Upper lobe of left lung (tissue), 4 donors: ENCODE measurements around the gene CNTNAP4.

Experiments used
- EP300 ChIP-seq, 4 donors: sonication (generic); formaldehyde crosslinking; IDR thresholded peaks; one replicate each; pipeline ENCODE4 v1.5.1; 2017; ENCODE audit warnings: antibody characterized with exemption in 4 of 4, control low read depth in 2 of 4
- POLR2AphosphoS5 ChIP-seq, 2 donors: sonication (generic); formaldehyde crosslinking; IDR thresholded peaks; one replicate each; pipeline ENCODE4 v1.5.1; 2017; ENCODE audit warnings: antibody characterized with exemption in 2 of 2
- TF ChIP-seq, protein P1 (sequence below), 6 experiments: fragments of 450-650 bp in 4 of 6; fragments of 200-600 bp in 2 of 6; sonication (generic) in 2 of 6; IDR thresholded peaks; one replicate each; pipeline ENCODE4 v1.5.1; 2016 to 2019; ENCODE audit warnings: antibody characterized with exemption in 6 of 6

- TF ChIP-seq EP300 (IDR thresholded peaks at IDR 0.05) (no peak), POLR2AphosphoS5 (IDR thresholded peaks at IDR 0.05) (no peak)
- TF ChIP-seq, protein P1, sequence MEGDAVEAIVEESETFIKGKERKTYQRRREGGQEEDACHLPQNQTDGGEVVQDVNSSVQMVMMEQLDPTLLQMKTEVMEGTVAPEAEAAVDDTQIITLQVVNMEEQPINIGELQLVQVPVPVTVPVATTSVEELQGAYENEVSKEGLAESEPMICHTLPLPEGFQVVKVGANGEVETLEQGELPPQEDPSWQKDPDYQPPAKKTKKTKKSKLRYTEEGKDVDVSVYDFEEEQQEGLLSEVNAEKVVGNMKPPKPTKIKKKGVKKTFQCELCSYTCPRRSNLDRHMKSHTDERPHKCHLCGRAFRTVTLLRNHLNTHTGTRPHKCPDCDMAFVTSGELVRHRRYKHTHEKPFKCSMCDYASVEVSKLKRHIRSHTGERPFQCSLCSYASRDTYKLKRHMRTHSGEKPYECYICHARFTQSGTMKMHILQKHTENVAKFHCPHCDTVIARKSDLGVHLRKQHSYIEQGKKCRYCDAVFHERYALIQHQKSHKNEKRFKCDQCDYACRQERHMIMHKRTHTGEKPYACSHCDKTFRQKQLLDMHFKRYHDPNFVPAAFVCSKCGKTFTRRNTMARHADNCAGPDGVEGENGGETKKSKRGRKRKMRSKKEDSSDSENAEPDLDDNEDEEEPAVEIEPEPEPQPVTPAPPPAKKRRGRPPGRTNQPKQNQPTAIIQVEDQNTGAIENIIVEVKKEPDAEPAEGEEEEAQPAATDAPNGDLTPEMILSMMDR (IDR thresholded peaks at IDR 0.05): no peak
Measured at GRCh38 chr16:76490036-76490639, 212.9 kb downstream of the CNTNAP4 start.
